ENCODE results near the gene RBM4B. TPM values are rescaled to one million over a fixed set of nuclear protein-coding genes. Genes with fewer than 3 reads are reported as not detected.

The RBM4B gene
- total RNA-seq, 3 donors from 2014 or later = 16.7 to 22.7 (median 16.7) TPM

DNA sequence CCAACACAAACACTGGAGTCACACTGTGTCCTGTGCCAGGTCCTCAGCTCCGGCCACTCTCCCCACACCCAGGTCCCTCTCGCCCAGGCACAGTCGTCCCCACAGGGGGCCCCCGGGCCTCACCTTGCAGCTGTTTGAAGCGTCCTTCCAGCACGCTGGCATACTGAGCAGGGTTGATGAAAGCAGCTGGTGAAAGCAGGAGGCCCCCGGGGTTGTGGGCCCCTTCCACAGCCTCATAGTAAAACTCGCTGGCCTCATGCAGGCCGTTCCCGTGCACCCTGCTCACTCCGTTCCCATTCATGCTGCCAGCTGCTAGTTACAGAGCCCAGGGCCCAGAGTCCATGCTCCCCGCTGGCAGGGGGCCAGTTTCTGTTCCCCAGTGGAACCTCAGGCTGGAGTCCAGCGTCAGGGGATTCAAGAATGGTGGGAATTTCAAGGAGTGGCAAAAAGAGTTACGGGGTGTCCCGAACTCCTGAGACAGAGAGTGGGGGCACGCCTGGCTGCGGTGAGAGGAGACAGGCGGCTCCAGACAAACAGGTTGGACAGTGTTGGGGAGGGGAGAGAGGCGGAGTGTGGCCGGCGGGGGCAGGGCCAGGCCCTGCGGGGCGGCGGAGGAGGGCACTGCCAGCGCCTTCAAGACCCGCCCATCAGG lies 40.8 kb upstream of the RBM4B start:
- TF ChIP-seq, protein P1, sequence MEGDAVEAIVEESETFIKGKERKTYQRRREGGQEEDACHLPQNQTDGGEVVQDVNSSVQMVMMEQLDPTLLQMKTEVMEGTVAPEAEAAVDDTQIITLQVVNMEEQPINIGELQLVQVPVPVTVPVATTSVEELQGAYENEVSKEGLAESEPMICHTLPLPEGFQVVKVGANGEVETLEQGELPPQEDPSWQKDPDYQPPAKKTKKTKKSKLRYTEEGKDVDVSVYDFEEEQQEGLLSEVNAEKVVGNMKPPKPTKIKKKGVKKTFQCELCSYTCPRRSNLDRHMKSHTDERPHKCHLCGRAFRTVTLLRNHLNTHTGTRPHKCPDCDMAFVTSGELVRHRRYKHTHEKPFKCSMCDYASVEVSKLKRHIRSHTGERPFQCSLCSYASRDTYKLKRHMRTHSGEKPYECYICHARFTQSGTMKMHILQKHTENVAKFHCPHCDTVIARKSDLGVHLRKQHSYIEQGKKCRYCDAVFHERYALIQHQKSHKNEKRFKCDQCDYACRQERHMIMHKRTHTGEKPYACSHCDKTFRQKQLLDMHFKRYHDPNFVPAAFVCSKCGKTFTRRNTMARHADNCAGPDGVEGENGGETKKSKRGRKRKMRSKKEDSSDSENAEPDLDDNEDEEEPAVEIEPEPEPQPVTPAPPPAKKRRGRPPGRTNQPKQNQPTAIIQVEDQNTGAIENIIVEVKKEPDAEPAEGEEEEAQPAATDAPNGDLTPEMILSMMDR (IDR thresholded peaks at IDR 0.05) = peak; percentile 15
- peak; percentile 78 for ATAC-seq
- H3K4me1 ChIP-seq (ENCODE audit: low read depth) = peaks cover 11% of the 10 kb centered on the region
- no peak overlapping the region for H3K4me3 ChIP-seq
- no peaks in the 10 kb centered on the region for H3K9me3 ChIP-seq
- peak; percentile 73 to 74 (median 73) for DNase-seq
- intact Hi-C loops (cut with DNase I, micrococcal nuclease) = no loop called here
- H3K36me3 ChIP-seq (ENCODE audit: low read depth) = no peaks in the 10 kb centered on the region

DNA sequence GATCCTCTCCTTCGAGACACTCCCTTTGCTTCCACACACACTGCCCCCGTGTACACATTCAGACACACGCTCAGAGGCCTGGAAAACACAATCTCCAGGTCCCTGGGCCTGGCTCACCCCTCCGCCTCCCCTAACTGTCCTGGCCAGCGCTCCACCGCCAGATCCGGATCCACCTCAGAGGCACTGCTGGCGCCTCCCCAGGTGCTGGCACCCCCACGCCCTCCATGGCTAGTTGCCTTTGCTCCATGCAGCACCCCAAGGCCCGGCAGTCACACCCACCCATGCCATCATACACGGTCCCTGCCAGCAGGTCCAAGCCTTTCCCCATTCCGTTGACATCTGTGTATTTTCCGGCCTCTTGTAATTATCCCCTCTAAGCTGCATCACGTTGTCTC lies 40.2 kb upstream of the RBM4B start:
- Histone ChIP-seq H3K4me1 (ENCODE audit: low read depth) (peaks cover 11% of the 10 kb centered on the region), H3K4me3 (no peak overlapping the region), H3K9me3 (no peaks in the 10 kb centered on the region), H3K36me3 (ENCODE audit: low read depth) (no peaks in the 10 kb centered on the region)
- intact Hi-C loops (cut with DNase I, micrococcal nuclease) = no loop called here
- TF ChIP-seq, protein P1 (IDR thresholded peaks at IDR 0.05) = no peak
- peak; percentile 4 for ATAC-seq
- DNase-seq = peak in 2 of 3 donors; percentile 37 to 54

DNA sequence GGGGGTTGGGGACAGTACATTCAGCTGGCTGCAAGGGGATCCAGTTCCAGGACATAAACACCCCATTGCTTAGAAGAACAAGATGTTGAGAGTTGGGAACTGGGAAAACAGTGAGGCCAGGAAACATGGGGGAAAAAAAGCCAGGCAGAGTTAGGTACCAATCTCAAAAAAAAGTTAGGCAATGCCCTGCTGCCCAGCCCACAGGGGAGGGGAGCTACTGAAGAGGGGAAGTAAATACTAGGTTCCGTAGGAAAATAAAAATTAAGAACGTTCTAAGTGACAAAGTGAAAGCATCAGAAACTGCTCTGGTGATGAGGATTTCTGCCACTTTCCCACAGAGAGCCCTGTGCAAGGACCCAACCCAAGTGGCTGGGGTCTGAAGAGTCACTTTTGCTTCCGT lies 39.3 kb upstream of the RBM4B start:
- ATAC-seq (no peak), DNase-seq (no peak)
- no peaks in the 10 kb centered on the region for H3K36me3 ChIP-seq (ENCODE audit: low read depth)
- TF ChIP-seq, protein P1 (IDR thresholded peaks at IDR 0.05) = no peak
- H3K4me3 ChIP-seq = no peak overlapping the region
- intact Hi-C loops (cut with DNase I, micrococcal nuclease) = no loop called here
- no peaks in the 10 kb centered on the region for H3K9me3 ChIP-seq
- peaks cover 11% of the 10 kb centered on the region for H3K4me1 ChIP-seq (ENCODE audit: low read depth)

DNA sequence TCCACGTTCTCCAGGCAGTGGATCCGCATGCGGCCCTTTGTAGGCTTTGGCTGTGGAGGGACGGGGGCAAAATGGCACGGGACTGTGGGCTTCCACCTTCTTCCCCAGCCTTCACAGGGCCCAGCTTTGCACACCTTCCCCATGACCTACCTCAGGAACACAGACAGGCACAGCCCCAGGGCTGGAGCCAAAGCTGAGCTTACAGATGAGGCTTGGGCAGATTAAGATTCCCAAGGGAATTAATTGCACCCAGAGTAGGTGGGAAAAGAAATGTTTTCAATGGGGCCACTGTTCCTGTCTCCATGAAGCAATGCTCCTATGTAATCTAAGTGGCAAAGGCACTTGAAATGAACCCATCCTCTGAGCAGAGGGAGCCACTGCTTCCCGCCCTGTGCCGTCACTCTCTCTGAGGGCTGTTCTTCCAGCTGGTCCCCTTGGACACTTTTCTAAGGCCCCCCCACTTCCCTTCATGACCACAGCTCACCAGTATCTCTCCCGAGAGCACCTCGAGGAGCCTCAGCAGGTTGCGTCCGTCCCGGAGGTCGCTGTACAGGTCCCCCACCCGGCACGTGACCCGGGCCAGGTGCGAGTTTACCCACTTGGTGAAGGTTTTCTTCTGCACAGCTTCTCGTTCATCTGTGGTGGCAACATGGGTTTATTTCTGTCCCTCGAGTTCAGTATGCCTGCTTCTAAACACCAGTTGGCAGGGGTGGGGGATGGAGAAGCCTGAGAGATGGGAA lies 37.8 kb upstream of the RBM4B start:
- TF ChIP-seq, protein P1 (IDR thresholded peaks at IDR 0.05) = no peak
- intact Hi-C loops (cut with DNase I, micrococcal nuclease) = no loop called here
- H3K9me3 ChIP-seq = no peaks in the 10 kb centered on the region
- H3K4me3 ChIP-seq = no peak overlapping the region
- H3K4me1 ChIP-seq (ENCODE audit: low read depth) = peaks cover 11% of the 10 kb centered on the region
- ATAC-seq (no peak), DNase-seq (peak in 1 of 3 donors; percentile 39)
- H3K36me3 ChIP-seq (ENCODE audit: low read depth) = no peaks in the 10 kb centered on the region

DNA sequence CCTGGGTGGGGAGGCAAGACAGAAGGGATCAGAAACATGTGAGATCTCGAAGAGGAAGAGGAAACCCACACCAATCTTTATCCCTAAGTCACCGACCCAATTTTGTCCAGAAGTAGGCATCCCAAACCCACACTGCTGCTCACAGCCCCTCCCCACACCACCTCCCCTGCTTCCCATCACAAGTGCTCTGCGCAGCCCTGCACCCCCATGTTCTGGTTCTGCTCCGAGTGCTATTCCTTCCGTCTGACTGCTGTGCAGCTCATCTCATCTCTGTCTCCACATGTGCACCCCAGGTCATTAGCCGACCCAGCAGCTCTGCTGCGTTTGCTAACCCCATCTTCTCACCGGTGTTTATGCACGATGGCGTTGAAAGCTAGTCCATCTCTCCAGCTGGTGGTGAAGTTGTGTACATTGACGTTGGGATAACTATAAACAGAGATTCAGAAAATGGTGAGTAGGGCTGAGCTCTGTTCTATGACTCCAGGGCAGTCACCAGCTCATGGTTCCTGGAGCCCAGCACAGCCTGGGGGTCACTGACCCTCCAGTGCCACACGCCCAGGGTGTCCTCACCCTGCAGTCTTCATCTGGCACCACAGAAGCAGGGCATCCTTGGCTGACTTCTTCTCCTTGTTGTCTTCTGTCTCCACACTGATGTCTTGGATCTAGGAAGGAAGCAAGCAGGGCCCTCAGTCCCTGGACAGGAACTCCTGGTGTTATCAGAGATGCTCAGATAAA lies 36.2 kb upstream of the RBM4B start:
- TF ChIP-seq, protein P1 (IDR thresholded peaks at IDR 0.05) = no peak
- intact Hi-C loops (cut with DNase I, micrococcal nuclease) = no loop called here
- no peaks in the 10 kb centered on the region for H3K36me3 ChIP-seq (ENCODE audit: low read depth)
- H3K9me3 ChIP-seq = no peaks in the 10 kb centered on the region
- DNase-seq (peak in 1 of 3 donors; percentile 19), ATAC-seq (no peak)
- H3K4me3 ChIP-seq = no peak overlapping the region
- H3K4me1 ChIP-seq (ENCODE audit: low read depth) = peaks cover 7% of the 10 kb centered on the region
